ENCODE data around the gene MEG3. TPM values are rescaled to one million over a fixed set of nuclear protein-coding genes. Genes with fewer than 3 reads are reported as not detected.
"Not testable (repeated sequence)": the region's sequence is repeated elsewhere in the genome, so short reads cannot be mapped to it uniquely, and the experiment has no call there.

The MEG3 gene
- total and polyA plus RNA-seq, 7 donors = 3.5 to 168 (median 28.0) TPM

DNA sequence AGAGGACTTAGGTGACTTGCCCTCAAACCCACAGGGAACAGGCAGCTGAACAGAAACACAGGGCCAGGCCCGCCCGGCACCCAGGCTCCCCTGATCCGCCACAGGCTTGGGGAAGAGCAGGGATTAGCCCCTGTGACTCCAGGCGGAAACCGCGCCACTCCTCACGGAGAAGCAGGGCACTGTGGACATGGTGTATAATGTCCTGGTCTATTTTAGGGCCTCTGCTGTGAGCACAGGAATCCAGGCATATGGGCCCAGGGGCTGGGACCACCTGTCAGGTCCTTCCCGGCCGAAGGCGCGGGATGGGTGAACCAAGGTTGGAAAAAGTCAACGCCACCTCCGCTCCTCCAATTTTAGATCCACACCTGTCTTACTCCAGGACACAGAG is 34.6 kb upstream of the MEG3 start:
- Histone ChIP-seq H3K4me1 (no peaks in the 10 kb centered on the region), H3K36me3 (no peaks in the 10 kb centered on the region), H3K27me3 (peaks cover 0 to 27% (median 5%) of the 10 kb centered on the region in 3 donors), H3K4me3 (no peak overlapping the region), H3K27ac (no peak overlapping the region), H3K9me3 (no peaks in the 10 kb centered on the region)
- intact Hi-C loops (cut with DNase I) = no loop called here
- 96 to 97% methylated on average over 13 of the region's 13 CpGs for WGBS, 2 donors
- no peak for DNase-seq
- no peak for TF ChIP-seq POLR2A (IDR thresholded peaks at IDR 0.05)
- no peak for TF ChIP-seq CTCF (IDR thresholded peaks at IDR 0.05)
- no peak for TF ChIP-seq EP300 (IDR thresholded peaks at IDR 0.05)
- no peak for TF ChIP-seq POLR2AphosphoS5 (IDR thresholded peaks at IDR 0.05)

GRCh38 chr14:100791995-100792394 is 33.9 kb upstream of the MEG3 start:
- H3K4me1 ChIP-seq = no peaks in the 10 kb centered on the region
- no peaks in the 10 kb centered on the region for H3K9me3 ChIP-seq
- no peak overlapping the region for H3K27ac ChIP-seq
- 91 to 95% methylated on average over 13 of the region's 13 CpGs for WGBS, 2 donors
- no peak overlapping the region for H3K4me3 ChIP-seq
- no peak for DNase-seq
- H3K27me3 ChIP-seq = peaks cover 0 to 27% (median 5%) of the 10 kb centered on the region in 3 donors
- intact Hi-C loops (cut with DNase I) = no loop called here
- TF ChIP-seq CTCF (IDR thresholded peaks at IDR 0.05) (no peak), POLR2AphosphoS5 (IDR thresholded peaks at IDR 0.05) (no peak), POLR2A (IDR thresholded peaks at IDR 0.05) (no peak), EP300 (IDR thresholded peaks at IDR 0.05) (no peak)
- no peaks in the 10 kb centered on the region for H3K36me3 ChIP-seq

DNA sequence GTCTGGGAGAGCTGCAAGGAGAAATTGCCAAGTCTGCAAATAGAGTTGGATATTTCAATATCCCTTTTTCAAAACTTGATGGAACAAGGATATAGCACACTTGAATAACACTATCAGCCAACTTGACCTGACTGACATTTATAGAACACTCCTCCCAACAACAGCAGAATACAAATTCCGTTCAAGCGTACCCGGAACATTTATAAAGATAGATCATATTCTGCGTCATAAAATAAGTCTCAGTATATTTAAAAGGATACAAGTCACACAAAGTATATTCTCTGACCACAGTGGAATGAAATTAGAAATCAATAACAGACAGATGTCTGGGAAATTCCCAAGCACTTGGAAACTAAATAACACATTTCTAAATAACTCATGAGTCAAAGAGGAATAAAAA is 29.0 kb upstream of the MEG3 start:
- no peaks in the 10 kb centered on the region for H3K9me3 ChIP-seq
- no peak for DNase-seq
- H3K27me3 ChIP-seq = peaks cover 0 to 2% (median 0%) of the 10 kb centered on the region in 3 donors
- no peak overlapping the region for H3K4me3 ChIP-seq
- no peaks in the 10 kb centered on the region for H3K4me1 ChIP-seq
- TF ChIP-seq EP300 (IDR thresholded peaks at IDR 0.05) (no peak), CTCF (IDR thresholded peaks at IDR 0.05) (no peak)
- 38 to 83% methylated on average over 4 of the region's 4 CpGs for WGBS, 2 donors
- intact Hi-C loops (cut with DNase I) = no loop called here
- no peak overlapping the region for H3K27ac ChIP-seq
- H3K36me3 ChIP-seq = no peaks in the 10 kb centered on the region

DNA sequence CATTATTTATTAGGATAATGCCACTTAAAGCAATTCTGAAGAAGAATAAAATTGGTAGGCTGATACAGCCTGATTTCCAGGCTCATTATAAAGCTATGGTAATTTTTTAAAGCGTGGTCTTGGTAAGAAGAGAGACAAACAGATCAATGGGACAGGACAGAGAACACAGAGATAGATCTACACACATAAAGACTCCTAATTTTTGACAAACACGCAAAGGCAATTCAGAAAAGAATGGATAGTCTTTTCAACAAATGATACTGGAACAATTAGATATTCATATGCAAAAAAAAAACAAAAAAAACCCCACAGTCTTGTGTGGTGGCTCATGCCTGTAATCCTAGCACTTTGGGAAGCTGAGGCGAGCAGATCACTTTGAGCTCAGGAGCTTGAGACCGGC is 25.9 kb upstream of the MEG3 start:
- intact Hi-C loops (cut with DNase I) = no loop called here
- Histone ChIP-seq H3K36me3 (no peaks in the 10 kb centered on the region), H3K27me3 (no peaks in the 10 kb centered on the region), H3K4me1 (no peaks in the 10 kb centered on the region), H3K9me3 (no peaks in the 10 kb centered on the region), H3K27ac (no peak overlapping the region), H3K4me3 (no peak overlapping the region)
- no peak for DNase-seq
- WGBS, 2 donors = 81 to 88% methylated on average over 4 of the region's 4 CpGs
- no peak for TF ChIP-seq EP300 (IDR thresholded peaks at IDR 0.05)
- TF ChIP-seq POLR2AphosphoS5 (IDR thresholded peaks at IDR 0.05) = no peak
- TF ChIP-seq POLR2A (IDR thresholded peaks at IDR 0.05) = no peak
- no peak for TF ChIP-seq CTCF (IDR thresholded peaks at IDR 0.05)

DNA sequence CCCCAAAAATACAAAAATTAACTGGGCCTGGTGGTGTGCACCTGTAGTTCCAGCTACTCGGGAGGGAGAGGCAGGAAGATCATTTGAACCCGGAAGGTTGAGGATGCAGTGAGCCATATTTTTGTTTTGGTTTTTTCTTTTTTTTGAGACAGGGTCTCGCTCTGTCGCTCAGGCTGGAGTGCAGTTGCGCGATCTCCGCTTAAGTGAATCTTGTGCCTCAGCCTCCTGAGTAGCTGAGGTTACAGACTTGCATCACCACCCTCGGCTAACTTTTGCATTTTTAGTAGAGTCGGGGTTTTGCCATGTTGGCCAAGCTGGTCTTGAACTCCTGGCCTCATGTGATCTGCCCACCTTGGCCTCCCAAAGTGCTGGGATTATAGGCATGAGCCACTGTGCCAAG is 24.5 kb upstream of the MEG3 start:
- intact Hi-C loops (cut with DNase I); H3K9me3 ChIP-seq; H3K4me3 ChIP-seq; DNase-seq; H3K36me3 ChIP-seq; H3K27ac ChIP-seq; H3K27me3 ChIP-seq; H3K4me1 ChIP-seq: not testable (repeated sequence)
- WGBS, 2 donors = 87 to 91% methylated on average over 9 of the region's 9 CpGs
